H1 (cell line): ENCODE measurements around the gene DLG4. TPM values are rescaled to one million over a fixed set of nuclear protein-coding genes. Genes with fewer than 3 reads are reported as not detected.

ENCODE experiments used
- CTCF ChIA-PET: fragments of 300-600 bp; sonication (Branson Sonifier 250); formaldehyde crosslinking; loops from one replicate; lab custom pipeline; 2021; ENCODE audit not compliant: partially characterized antibody; lab: Charles Lee
- POLR2A ChIA-PET: fragments of 300-600 bp; sonication (Branson Sonifier 250); formaldehyde crosslinking; loops from one replicate; lab custom pipeline; 2021; ENCODE audit warnings: inconsistent platforms; ENCODE audit not compliant: partially characterized antibody; lab: Charles Lee
- DNase-seq, 2 experiments: peaks; one replicate each; pipeline versions ENCODE4 v3.0.0 to v3.0.0-alpha.2; 2010 to 2022; ENCODE audit warnings: low spot score in 2 of 2, low read depth in 1 of 2, mixed read lengths in 1 of 2
- FAIRE-seq: peaks from 2 replicates; lab custom pipeline; 2011; peaks lifted over from hg19 to GRCh38; lab: Jason Lieb, UNC
- H2AFZ ChIP-seq: 2 replicates; pipeline ENCODE4 v1.8.1; 2012; ENCODE audit warnings: low read length, inconsistent platforms
- H2AK5ac ChIP-seq: 2 replicates; pipeline ENCODE4 v1.6.1; 2013; ENCODE audit warnings: low read depth, low read length
- H2BK120ac ChIP-seq: replicated peaks from 2 replicates; pipeline ENCODE3; 2013; ENCODE audit warnings: low read depth, low read length, inconsistent platforms
- H2BK12ac ChIP-seq: 2 replicates; pipeline ENCODE4 v1.6.1; 2013; ENCODE audit warnings: low read depth, low read length
- H2BK15ac ChIP-seq: 2 replicates; pipeline ENCODE4 v1.6.1; 2013; ENCODE audit warnings: low read length
- H2BK20ac ChIP-seq: 2 replicates; pipeline ENCODE4 v1.6.1; 2013; ENCODE audit warnings: low read length
- H2BK5ac ChIP-seq: 2 replicates; pipeline ENCODE4 v1.6.1; 2013; ENCODE audit warnings: low read depth, low read length
- H3K14ac ChIP-seq: 2 replicates; pipeline ENCODE4 v1.6.1; 2013; ENCODE audit warnings: inconsistent platforms; ENCODE audit not compliant: insufficient read length
- H3K18ac ChIP-seq: 2 replicates; pipeline ENCODE4 v1.6.1; 2013; ENCODE audit warnings: low read length; ENCODE audit errors: extremely low read depth
- H3K23ac ChIP-seq: 2 replicates; pipeline ENCODE4 v1.6.1; 2013; ENCODE audit warnings: inconsistent platforms; ENCODE audit not compliant: insufficient read length
- H3K23me2 ChIP-seq: 2 replicates; pipeline ENCODE4 v1.6.1; 2013; ENCODE audit warnings: low read depth, low read length
- H3K27ac ChIP-seq: 2 replicates; pipeline ENCODE4 v1.6.1; 2011; ENCODE audit warnings: low read depth, low read length, inconsistent platforms
- H3K27me3 ChIP-seq, 4 experiments: replicated peaks in 1 of 4; 1 replicate in 1 of 4; 2 replicates in 3 of 4; pipeline versions ENCODE4 v1.6.1 to v1.8.1; 2011 to 2013; ENCODE audit warnings: low read length in 3 of 4, mild to moderate bottlenecking in 3 of 4, inconsistent platforms in 2 of 4, mixed read lengths in 2 of 4, moderate library complexity in 1 of 4; ENCODE audit not compliant: control insufficient read depth in 3 of 4, insufficient read depth in 3 of 4; ENCODE audit errors: extremely low read depth in 1 of 4
- H3K36me3 ChIP-seq, 4 experiments: 2 replicates each; pipeline versions ENCODE4 v1.6.1 to v1.8.1; 2011 to 2013; ENCODE audit warnings: mild to moderate bottlenecking in 4 of 4, low read length in 3 of 4, moderate library complexity in 2 of 4, control low read depth in 1 of 4, inconsistent platforms in 1 of 4; ENCODE audit not compliant: insufficient read depth in 4 of 4, control insufficient read depth in 2 of 4
- H3K4ac ChIP-seq: replicated peaks from 2 replicates; pipeline ENCODE3; 2013; ENCODE audit warnings: low read length, low read depth, mixed read lengths, inconsistent platforms; ENCODE audit not compliant: insufficient read length
- H3K4me1 ChIP-seq, 4 experiments: replicated peaks in 1 of 4; 1 replicate in 1 of 4; 2 replicates in 3 of 4; pipeline versions ENCODE4 v1.6.1 to v1.8.1; 2011 to 2013; ENCODE audit warnings: low read length in 3 of 4, inconsistent platforms in 2 of 4, mixed read lengths in 1 of 4; ENCODE audit not compliant: insufficient read depth in 4 of 4, control insufficient read depth in 3 of 4
- H3K4me2 ChIP-seq, 2 experiments: 2 replicates each; pipeline versions ENCODE4 v1.6.1 to v1.8.1; 2011 to 2013; ENCODE audit warnings: low read depth in 2 of 2, low read length in 2 of 2, control low read depth in 1 of 2, inconsistent platforms in 1 of 2, mild to moderate bottlenecking in 1 of 2; ENCODE audit not compliant: insufficient read depth in 1 of 2
- H3K4me3 ChIP-seq, 4 experiments: fragments of 200-600, 300-600 bp in 1 of 4; sonication (generic), shearing (Covaris generic), sonication (Bioruptor Twin) in 1 of 4; 2 replicates each; pipeline versions ENCODE4 v1.5.1 to v1.8.1; 2011 to 2016; ENCODE audit warnings: low read length in 4 of 4, low read depth in 3 of 4, control low read depth in 2 of 4, inconsistent platforms in 2 of 4, mild to moderate bottlenecking in 2 of 4, mixed read lengths in 1 of 4, moderate library complexity in 1 of 4; ENCODE audit not compliant: insufficient read depth in 2 of 4; ENCODE audit errors: extremely low read depth in 1 of 4
- H3K56ac ChIP-seq: replicated peaks from 2 replicates; pipeline ENCODE3; 2013; ENCODE audit warnings: low read depth, mild to moderate bottlenecking, mixed read lengths, low read length, inconsistent platforms; ENCODE audit not compliant: insufficient read length
- H3K79me1 ChIP-seq: 2 replicates; pipeline ENCODE4 v1.6.1; 2013; ENCODE audit warnings: low read depth, low read length, control low read depth
- H3K79me2 ChIP-seq, 2 experiments: 2 replicates each; pipeline versions ENCODE4 v1.6.1 to v1.8.1; 2012 to 2013; ENCODE audit warnings: low read length in 2 of 2, mild to moderate bottlenecking in 2 of 2, inconsistent platforms in 1 of 2; ENCODE audit not compliant: insufficient read depth in 2 of 2, control insufficient read depth in 1 of 2
- H3K9ac ChIP-seq, 4 experiments: replicated peaks in 1 of 4; 1 replicate in 1 of 4; 2 replicates in 3 of 4; pipeline versions ENCODE4 v1.6.1 to v1.8.1; 2011 to 2013; ENCODE audit warnings: low read depth in 3 of 4, low read length in 3 of 4, control low read depth in 2 of 4, mild to moderate bottlenecking in 2 of 4, moderate library complexity in 2 of 4, inconsistent platforms in 1 of 4; ENCODE audit errors: extremely low read depth in 1 of 4
- H3K9me3 ChIP-seq, 2 experiments: 2 replicates each; pipeline versions ENCODE4 v1.6.1 to v1.8.1; 2012 to 2013; ENCODE audit warnings: mild to moderate bottlenecking in 2 of 2, moderate library complexity in 2 of 2, control low read depth in 1 of 2, inconsistent platforms in 1 of 2, low read depth in 1 of 2, low read length in 1 of 2, mixed read lengths in 1 of 2; ENCODE audit not compliant: insufficient read depth in 2 of 2
- H4K20me1 ChIP-seq, 2 experiments: replicated peaks in 1 of 2; 2 replicates each; pipeline versions ENCODE3 to v1.8.1; 2011 to 2013; ENCODE audit warnings: inconsistent platforms in 2 of 2, low read length in 2 of 2, mild to moderate bottlenecking in 1 of 2; ENCODE audit not compliant: insufficient read depth in 2 of 2, control insufficient read depth in 1 of 2
- H4K5ac ChIP-seq: 2 replicates; pipeline ENCODE4 v1.6.1; 2013; ENCODE audit warnings: low read length, low read depth, mixed read lengths, inconsistent platforms; ENCODE audit not compliant: insufficient read length
- H4K8ac ChIP-seq: 2 replicates; pipeline ENCODE4 v1.8.0; 2013; ENCODE audit warnings: mild to moderate bottlenecking, moderate library complexity, low read length, inconsistent platforms; ENCODE audit not compliant: insufficient read depth; ENCODE audit errors: extremely low read depth
- H4K91ac ChIP-seq: replicated peaks from 2 replicates; pipeline ENCODE3; 2013; ENCODE audit warnings: low read length, mixed read lengths, inconsistent platforms; ENCODE audit not compliant: insufficient read length
- HDAC6 ChIP-seq: IDR thresholded peaks from one replicate; pipeline ENCODE4 v1.7.1; 2012; ENCODE audit warnings: low read depth, mild to moderate bottlenecking, inconsistent platforms, low read length, moderate library complexity
- RBBP5 ChIP-seq: IDR thresholded peaks from 2 replicates; pipeline ENCODE4 v1.7.1; 2012; ENCODE audit warnings: low read depth, mild to moderate bottlenecking, inconsistent platforms, low read length, moderate library complexity, borderline replicate concordance
- TCF12 ChIP-seq: IDR thresholded peaks from 2 replicates; pipeline ENCODE4 v1.6.1; 2011; ENCODE audit warnings: low read depth, mild to moderate bottlenecking, low read length
- WGBS, 2 experiments: shearing (Covaris generic) in 1 of 2; methylation state at CpG; one replicate each; pipeline versions ENCODE4 v1.1.6 to v1.1.7; 2013 to 2015; ENCODE audit warnings: low lambda C conversion rate in 2 of 2, mixed read lengths in 2 of 2, inconsistent platforms in 1 of 2, low coverage in 1 of 2, missing lambda C conversion rate in 1 of 2; ENCODE audit not compliant: insufficient replicate concordance in 2 of 2, insufficient coverage in 1 of 2, insufficient read length in 1 of 2; ENCODE audit errors: extremely low coverage in 1 of 2, missing lambda C conversion rate in 1 of 2; 5-methylcytosine and 5-hydroxymethylcytosine counted together
- polyA plus RNA-seq, 7 experiments: library from polyadenylated mRNA; depleted of rRNA in 3 of 7; stranded (reverse) in 5 of 7; unstranded in 2 of 7; fragments of >200 nt in 5 of 7; fragments of 200-250 nt in 2 of 7; gene quantifications; 1 replicate in 5 of 7; 2 replicates in 1 of 7; 4 replicates in 1 of 7; pipeline versions ENCODE4 v1.2.1 to v1.2.3, GENCODE V29; 2011 to 2013; ENCODE audit warnings: missing spikeins in 2 of 7, mixed read lengths in 2 of 7
- total RNA-seq: library from RNA; stranded (reverse); fragmentation: NEBNext Ultra II Directional; extraction: Animal tissue kit (Norgen Biotek cat#: 25700); gene quantifications from 2 replicates; pipeline ENCODE4 v1.2.1, GENCODE V29; 2021

Gene DLG4
- total and polyA plus RNA-seq, 2 of the 8 experiments (the other 6 are each of a cell fraction or from before 2014, with no cell fraction given): 18.9 to 45.9 TPM

DNA sequence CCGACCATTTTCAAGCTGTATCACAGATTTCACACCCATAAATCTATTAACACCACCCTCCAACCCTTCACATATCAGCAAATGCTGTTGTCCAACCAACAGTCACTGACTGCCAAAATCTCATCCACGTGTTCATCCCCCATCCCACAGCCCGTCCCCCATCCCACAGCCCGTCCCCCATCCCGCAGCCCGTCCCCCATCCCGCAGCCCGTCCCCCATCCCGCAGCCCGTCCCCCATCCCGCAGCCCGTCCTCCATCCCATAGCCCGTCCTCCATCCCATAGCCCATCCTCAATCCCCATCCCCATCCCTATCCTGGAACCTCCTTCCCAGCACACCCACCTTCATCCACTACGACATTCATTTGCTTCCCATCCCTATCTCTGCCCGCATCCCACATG, 14.1 kb downstream of the DLG4 start:
- POLR2A ChIA-PET: interaction anchor here (1.0 to 2.0 kb wide), 6 partner anchors 9 to 56 kb away, joined by 4 to 8 read pairs (median 4); partner anchors contain the start of genes CLDN7, DLG4, DVL2 and PHF23
- no peak overlapping the region for H3K4ac ChIP-seq
- DNase-seq: no peak
- no peak for TF ChIP-seq TCF12
- 0 out of 2 replicates have a peak, but pooled peaks have one; percentile 4 for TF ChIP-seq RBBP5
- no peak for TF ChIP-seq HDAC6
- H3K36me3 ChIP-seq: peaks cover 17 to 28% (median 23%) of the 10 kb centered on the region in 4 experiments
- H3K4me2 ChIP-seq: peak overlapping the region; percentile 64 to 79
- peak overlapping the region; percentile 68; the same call in 1 of the 2 replicates for H3K27ac ChIP-seq
- H3K27me3 ChIP-seq: no peaks in the 10 kb centered on the region; a peak in 1 of 7 replicates
- peaks cover 0 to 38% of the 10 kb centered on the region in 2 experiments; a peak in 2 of 4 replicates for H3K79me2 ChIP-seq
- H3K4me3 ChIP-seq: peak overlapping the region; percentile 40 to 69 (median 59); a peak in 7 of 8 replicates
- H3K56ac ChIP-seq: no peak overlapping the region
- peaks cover 22% of the 10 kb centered on the region; the same call in 1 of the 2 replicates for H3K79me1 ChIP-seq
- no peak for FAIRE-seq
- no peak overlapping the region for H2BK12ac ChIP-seq
- H4K91ac ChIP-seq: no peak overlapping the region
- CTCF ChIA-PET: interaction anchor here (1.2 kb wide), 1 partner anchor 28 kb away, joined by 5 read pairs; no protein-coding TSS in a partner anchor
- no peaks in the 10 kb centered on the region for H3K9me3 ChIP-seq
- no peak overlapping the region for H2AFZ ChIP-seq
- no peak overlapping the region for H2BK5ac ChIP-seq
- peaks cover 5 to 31% (median 25%) of the 10 kb centered on the region in 4 experiments for H3K4me1 ChIP-seq
- H3K9ac ChIP-seq: peak overlapping the region in 2 of 4 experiments; percentile 42 to 43; a peak in 1 of 7 replicates
- H2BK120ac ChIP-seq: no peak overlapping the region
- H4K20me1 ChIP-seq: peaks cover 3 to 20% of the 10 kb centered on the region in 2 experiments
- no peak overlapping the region for H3K14ac ChIP-seq
- H4K8ac ChIP-seq: no peak overlapping the region
- no peak overlapping the region for H2AK5ac ChIP-seq
- no peak overlapping the region for H3K18ac ChIP-seq
- peaks cover 18% of the 10 kb centered on the region; the same call in 1 of the 2 replicates for H3K23me2 ChIP-seq
- H2BK15ac ChIP-seq: no peak overlapping the region
- no peak overlapping the region for H4K5ac ChIP-seq
- no peak overlapping the region for H2BK20ac ChIP-seq
- WGBS, 2 experiments: 42 to 100% methylated on average over 1 to 6 of the region's 15 CpGs
- H3K23ac ChIP-seq: no peak overlapping the region
